HG02571 (cell line): ENCODE measurements around the gene ARL17B.
"Not testable (repeated sequence)": the region's sequence is repeated elsewhere in the genome, so short reads cannot be mapped to it uniquely, and the experiment has no call there.

ENCODE experiments used
- ATAC-seq: cut with Tn5 transposase; IDR thresholded peaks from one replicate; pipeline ENCODE4 v1.9.1; 2021; ENCODE audit warnings: mild to moderate bottlenecking, moderate library complexity; ENCODE audit not compliant: unreplicated experiment

ARL17B gene

GRCh38 chr17:46361755-46362154 lies at the start of gene ARL17B:
Gene ARL17B, minus strand, starts transcription at chr17:46361766. Its CDS starts 3,369 bp downstream, at chr17:46358397.
- ATAC-seq: peak; percentile 88

- not testable (repeated sequence) for ATAC-seq
These were observed 48.3 kb upstream of the ARL17B start for GRCh38 chr17:46409864-46410263.

DNA sequence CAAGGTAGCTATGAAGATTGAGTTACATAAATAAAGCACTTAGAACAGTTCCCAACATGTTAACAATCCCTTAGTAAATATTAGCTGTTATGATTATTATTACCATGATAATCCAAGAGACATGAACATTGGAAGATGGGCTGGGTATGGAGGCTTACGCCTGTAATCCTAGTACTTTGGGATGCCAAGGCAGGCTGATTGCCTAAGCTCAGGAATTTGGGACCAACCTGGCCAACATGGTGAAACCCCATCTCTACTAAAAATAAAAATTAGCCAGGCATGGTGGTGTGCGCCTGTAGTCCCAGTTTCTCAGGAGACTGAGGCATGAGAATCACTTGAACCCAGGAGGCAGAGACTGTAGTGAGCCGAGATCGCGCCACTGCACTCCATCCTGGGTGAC lies 45.6 kb upstream of the ARL17B start:
- ATAC-seq: not testable (repeated sequence)

DNA sequence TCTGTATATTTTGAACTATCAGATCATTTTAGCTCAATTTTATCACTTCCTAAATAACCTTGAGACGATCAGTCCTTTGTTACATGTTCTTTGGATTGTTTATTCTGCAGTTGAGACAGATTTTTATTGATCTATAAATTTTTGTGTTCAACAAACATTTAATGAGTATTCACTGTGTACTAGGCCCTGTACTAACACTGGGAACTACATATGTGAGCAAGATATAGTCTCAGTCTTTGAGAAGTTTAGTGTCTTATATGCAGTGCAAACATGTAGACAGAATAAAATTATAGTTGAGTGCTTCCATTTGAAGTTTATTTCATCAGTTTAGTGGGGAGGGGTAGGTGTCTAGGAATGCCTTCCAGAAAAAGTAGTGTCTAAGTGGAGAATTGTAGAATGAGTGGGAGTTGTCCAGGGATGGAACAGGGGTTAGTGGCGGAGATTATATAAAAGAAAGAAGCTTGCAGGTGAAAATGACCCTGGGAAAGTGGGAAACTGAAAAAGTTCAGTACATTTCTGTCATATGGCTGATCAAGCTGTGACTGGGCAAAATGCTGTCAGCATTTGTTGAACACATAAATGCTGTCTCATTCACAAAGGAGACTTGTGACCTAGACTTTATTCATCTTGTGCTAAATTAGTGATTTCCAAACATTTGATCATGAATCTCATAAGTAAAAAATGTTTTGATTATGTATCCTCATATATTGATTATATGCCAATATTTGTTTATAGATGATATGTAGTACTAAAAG lies 39.6 kb upstream of the ARL17B start:
- ATAC-seq: not testable (repeated sequence)

- not testable (repeated sequence) for ATAC-seq
These were observed 39.0 kb upstream of the ARL17B start for GRCh38 chr17:46400543-46400942.

- not testable (repeated sequence) for ATAC-seq
These were observed 38.4 kb upstream of the ARL17B start for GRCh38 chr17:46399993-46400392.

GRCh38 chr17:46396292-46396691 lies 34.7 kb upstream of the ARL17B start:
- ATAC-seq: not testable (repeated sequence)

DNA sequence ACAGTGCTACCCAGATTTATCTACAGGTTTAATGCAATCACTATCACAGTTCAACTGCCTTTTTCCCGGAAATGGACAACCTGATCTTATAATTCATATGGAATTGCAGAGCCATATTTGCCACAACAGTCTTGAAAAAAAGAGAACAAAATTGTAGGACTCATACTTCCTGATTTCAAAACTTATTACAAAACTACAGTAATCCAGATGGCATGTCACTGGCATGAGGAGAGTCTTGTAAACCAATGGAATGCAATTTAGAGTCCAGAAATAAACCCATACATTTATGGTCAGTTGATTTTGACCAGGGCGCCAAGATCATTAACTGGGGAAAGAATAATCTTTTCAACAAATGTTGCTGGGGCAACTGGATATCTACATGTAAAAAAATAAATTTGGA lies 32.1 kb upstream of the ARL17B start:
- not testable (repeated sequence) for ATAC-seq

- ATAC-seq: not testable (repeated sequence)
These were observed 23.9 kb upstream of the ARL17B start for GRCh38 chr17:46385491-46385890.

DNA sequence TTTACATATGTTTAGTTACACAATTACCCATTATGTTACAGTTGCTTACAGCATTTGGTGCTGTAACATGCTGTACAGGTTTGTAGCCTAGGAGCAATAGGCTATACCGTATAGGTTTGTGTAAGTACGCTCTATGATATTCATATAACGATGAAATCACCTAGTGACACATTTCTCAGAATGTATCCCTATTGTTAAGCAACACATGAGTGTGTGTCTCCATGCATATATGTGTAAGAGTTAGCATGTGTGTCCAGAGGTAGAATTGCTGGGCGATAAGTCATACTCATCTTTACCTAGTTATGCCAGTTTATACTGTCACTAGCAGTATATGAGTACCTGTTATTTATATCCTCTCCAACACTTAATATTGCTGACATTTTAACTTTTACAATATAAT lies 21.6 kb upstream of the ARL17B start:
- ATAC-seq: not testable (repeated sequence)

GRCh38 chr17:46373418-46373817 lies 11.9 kb upstream of the ARL17B start:
- ATAC-seq: not testable (repeated sequence)

- ATAC-seq: peak; percentile 59
These were observed 11.0 kb upstream of the ARL17B start for GRCh38 chr17:46372236-46373229.

DNA sequence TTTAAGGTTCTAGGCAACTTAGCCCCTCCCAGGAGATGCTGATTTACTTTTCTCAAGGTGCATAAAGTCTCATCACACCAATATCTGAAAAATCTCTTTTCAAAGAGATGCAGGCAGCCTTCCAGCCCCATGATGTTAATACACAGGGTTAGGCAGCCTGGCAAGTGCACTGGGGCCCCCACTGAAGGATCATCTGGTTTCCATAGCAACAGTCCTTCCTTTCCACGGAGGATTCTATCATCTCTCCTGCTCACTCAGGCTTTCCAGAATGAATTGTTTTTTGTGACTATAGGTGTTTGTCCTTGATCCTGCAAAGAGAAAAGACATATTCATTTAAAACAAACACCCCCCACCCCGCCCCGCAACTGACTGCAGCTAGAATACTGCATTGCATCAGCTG lies 6.0 kb upstream of the ARL17B start:
- ATAC-seq: not testable (repeated sequence)

GRCh38 chr17:46361145-46361735 lies 326 bp downstream of the ARL17B start:
- peak; percentile 47 for ATAC-seq

- not testable (repeated sequence) for ATAC-seq
These were observed 7.7 kb downstream of the ARL17B start for GRCh38 chr17:46353856-46354255.

DNA sequence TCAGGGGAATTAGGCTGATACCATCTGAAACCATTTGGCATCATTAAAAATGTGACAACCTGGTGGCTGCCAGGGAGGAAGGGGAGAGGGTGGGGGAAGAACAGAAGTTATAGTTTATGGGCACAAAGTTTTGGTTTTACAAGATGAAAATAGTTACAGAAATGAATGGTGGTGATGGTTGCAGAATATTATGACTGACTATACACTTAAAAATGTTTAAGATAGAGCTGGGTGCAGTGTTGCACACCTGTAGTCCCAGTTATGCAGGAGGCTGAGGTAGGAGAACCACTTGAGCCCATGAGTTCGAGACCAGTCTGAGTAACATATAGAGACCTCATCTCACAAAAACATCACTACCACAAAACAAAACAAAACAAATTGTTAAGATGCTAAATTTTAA lies 12.5 kb downstream of the ARL17B start:
- not testable (repeated sequence) for ATAC-seq

DNA sequence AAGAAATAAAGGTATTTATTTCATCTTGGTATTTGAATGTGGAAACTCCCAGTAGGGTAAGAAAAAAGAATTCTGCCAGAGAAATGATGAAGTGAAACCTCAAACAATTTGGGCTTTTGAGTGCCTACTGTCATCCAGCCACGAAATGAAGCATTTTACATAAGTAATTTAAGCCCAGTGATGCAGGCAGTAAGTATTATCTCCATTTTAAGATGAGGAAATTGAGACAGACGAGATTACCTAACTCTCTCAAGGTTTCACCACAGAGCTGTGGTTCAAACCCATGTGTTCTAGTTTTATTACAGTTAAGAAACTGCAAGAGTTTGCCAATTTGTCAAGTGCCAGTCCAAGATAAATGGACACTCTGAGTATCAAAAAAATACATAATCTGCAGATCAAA lies 13.2 kb downstream of the ARL17B start:
- ATAC-seq: not testable (repeated sequence)

DNA sequence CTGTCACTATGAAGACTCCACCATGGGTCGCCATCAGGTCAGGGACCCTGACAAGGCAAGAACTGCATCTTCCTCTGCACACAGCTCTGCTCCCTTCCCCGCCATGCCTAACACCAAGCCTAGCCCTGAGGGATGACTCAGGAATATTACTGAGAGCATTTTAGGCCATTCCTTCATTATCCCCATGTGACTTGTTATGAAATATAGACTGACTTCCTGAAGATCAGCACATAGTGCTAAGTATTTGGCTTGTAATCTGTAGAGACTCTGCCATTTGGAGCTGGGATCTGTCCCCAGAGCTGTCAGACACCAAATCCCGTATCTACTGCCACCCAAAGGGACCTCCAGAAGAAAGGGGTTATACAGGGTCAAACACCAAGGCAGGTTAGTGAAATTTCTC lies 19.4 kb downstream of the ARL17B start:
- not testable (repeated sequence) for ATAC-seq

- ATAC-seq: not testable (repeated sequence)
These were observed 20.3 kb downstream of the ARL17B start for GRCh38 chr17:46341220-46341619.

- not testable (repeated sequence) for ATAC-seq
These were observed 66.7 kb downstream of the ARL17B start, which contains the start of gene LRRC37A for GRCh38 chr17:46294831-46295230. Gene LRRC37A, plus strand, starts transcription at chr17:46295131. Its CDS starts 3 bp downstream, at chr17:46295134.

DNA sequence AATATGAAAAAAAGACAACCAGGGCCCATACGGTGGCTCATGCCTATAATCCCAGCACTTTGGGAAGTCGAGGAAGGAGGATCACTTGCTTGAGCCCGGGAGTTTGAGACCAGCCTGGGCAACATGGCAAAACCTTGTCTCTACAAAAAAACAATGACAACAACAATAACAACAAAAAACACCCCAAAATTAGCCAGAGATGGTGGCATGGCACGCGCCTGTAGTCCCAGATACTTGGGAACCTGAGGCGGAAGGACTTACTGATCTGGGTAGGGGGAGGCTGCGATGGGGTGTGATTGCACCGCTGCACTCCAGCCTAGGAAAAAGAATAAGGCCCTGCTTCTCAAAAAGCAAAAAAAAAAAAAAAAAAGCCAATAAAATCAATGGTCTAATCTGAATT lies 69.9 kb downstream of the ARL17B start:
- ATAC-seq: not testable (repeated sequence)
